Measurements from ENCODE around the gene ATXN10.

GRCh38 chr22:45688600-45689080, 17.0 kb downstream of the ATXN10 start:
- TF ChIP-seq POLR2A (IDR thresholded peaks at IDR 0.05; ENCODE audit: extremely low read depth, insufficient read length) (no peak), CTCF (IDR thresholded peaks at IDR 0.05; ENCODE audit: low read depth, low read length) (no peak)

Measured in NB4 (cell line).